ENCODE results near the gene KRT13.
"Not testable (repeated sequence)": the region's sequence is repeated elsewhere in the genome, so short reads cannot be mapped to it uniquely, and the experiment has no call there.

Gene KRT13

DNA sequence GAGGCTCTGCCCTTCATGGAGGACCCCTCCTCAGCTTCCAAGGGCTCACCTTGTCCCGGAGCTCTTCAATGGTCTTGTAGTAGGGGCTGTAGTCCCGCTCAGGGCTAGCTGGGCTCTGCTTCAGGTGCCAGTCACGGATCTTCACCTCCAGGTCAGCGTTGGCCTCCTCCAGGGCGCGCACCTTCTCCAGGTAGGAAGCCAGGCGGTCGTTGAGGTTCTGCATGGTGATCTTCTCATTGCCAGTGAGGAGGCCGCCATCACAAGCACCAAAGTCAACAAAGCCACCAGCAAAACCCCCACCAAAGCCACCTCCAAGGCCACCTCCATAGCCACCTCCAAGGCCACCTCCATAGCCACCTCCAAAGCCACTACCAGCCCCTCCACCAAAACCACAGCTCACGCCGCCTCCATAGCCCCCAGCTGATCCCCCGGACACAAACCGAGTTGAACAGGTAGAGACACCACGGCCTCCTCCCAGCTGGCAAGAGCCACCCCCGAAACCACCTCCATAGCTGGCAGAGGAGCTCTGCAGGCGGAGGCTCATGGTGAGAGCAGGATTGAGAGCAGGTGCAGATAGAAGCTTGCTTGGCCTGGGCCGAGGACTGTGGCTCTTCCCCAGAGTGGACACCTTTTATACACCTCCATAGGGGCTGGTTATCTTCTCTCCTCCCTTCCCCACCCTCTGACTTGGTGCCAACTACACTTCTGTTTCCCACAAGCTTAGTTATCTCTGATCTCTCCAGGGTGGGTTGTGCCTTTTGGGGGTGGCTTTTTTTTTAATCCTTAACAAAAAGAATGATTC lies at the start of gene KRT13:
TSS of gene KRT13 (minus strand) at position 606 of the 802 bp plus-strand sequence. CDS start at position 544, 62 bp downstream.
- DNase-seq, result no peak

DNA sequence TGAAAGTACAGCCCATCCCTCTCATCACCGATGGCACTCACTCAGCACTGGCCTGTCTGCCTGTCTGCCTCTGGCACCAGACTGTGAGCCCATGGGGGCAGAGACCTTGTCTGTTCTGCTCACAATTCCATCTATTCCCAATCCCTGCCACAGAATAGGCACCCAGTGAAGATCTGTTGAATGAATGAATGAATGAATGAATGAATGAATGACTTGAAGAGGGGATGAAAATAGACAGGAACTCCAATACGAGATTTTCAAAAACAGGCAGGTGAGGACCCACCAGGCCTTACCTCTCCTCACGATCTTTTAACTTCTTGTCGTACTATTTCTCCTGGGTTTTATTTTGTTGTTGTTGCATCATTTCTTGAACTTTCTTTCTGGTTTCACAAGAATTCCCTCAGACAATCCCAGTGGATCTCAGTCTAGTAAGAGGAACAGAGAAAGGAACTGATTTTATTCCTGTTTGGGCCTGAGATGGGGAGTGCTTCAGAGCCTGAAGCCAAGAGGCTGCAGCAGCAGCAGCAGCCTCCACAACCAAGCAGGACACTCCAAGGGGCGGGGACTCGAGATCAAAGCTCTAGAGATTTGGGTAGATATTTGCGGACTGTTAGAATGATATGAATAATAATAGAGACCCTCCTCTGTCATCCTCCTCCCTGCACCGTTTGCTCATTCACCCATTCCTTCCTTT lies 48.7 kb upstream of the KRT13 start:
- DNase-seq, result no peak

DNA sequence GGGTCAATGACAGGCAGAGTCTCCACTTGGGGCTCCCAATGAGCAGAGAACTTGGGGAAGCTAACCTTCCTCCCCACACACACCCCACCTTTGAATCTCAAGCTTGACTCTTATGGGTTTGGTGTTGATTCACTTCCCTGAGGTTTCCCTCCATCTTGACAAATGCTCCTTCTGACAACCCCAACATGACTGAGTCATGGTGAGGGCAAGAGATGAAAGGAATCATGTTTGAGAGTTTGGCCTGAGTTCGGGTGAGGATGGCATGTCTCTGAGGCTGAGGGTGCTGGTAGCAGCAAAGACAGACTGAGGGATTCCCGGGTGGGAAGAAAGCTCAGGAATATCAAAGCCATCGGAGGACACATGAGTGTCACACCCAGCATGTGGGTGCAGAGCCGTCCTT lies 47.8 kb upstream of the KRT13 start:
- no peak for DNase-seq

DNA sequence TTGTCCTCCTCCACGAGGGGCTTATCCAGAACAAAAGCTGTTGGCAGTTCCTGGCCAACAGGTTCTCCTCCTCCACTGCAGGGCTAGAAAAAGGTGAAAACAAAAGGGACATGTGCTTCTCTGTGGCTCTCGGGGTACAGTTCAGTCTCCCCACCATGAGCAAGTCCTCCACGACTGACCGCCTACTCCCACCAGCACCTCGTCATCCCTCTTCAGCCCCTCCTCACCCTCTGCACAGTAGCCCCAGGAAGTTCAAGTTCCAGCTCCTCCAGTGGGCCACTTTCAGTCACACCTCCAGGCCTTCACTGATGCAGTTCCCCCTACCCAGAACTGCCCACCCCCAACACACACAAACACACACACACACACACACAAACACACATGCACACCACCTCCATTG lies 47.0 kb upstream of the KRT13 start:
- DNase-seq, result no peak

DNA sequence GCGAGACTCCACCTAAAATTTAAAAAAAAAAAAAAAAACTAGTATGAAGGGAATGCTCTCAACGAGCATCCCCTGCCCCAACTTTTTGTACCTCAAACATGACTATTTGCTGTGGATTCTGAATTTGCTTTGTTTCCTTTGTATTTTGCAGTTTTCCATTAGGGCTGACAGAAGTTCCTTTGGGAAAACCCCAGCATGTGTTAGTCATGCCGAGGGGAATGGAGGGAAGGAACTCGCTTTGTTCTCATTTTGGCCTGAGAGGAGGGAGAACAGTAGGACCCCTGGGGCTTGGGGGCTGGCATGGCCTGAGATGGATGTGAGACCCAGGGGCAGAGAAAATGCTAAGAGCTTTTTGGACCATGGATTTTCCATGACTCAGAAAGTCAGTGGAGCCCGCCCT lies 46.0 kb upstream of the KRT13 start:
- DNase-seq, result no peak

DNA sequence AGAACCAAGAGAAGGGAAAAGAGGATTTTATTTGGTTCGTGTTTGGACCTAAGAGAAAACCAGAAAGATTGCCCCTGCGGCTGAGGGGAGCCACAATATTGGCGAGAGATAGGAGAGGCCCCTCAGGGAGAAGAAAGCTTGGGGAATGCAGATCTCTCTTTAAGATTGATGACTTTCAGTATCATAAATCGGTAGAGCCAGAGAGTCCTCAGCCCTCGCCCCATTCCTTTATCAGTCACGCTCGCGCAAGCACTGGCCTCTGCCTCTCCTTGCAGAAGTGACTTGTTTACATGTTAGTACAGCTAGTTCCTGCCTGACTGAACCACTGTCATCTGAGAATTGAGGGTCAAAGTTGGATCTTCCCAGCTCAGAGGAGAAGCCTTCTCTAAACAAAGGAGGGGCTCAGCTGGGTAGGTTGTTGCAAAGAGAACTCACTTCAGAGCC lies 44.2 kb upstream of the KRT13 start:
- no peak for DNase-seq

DNA sequence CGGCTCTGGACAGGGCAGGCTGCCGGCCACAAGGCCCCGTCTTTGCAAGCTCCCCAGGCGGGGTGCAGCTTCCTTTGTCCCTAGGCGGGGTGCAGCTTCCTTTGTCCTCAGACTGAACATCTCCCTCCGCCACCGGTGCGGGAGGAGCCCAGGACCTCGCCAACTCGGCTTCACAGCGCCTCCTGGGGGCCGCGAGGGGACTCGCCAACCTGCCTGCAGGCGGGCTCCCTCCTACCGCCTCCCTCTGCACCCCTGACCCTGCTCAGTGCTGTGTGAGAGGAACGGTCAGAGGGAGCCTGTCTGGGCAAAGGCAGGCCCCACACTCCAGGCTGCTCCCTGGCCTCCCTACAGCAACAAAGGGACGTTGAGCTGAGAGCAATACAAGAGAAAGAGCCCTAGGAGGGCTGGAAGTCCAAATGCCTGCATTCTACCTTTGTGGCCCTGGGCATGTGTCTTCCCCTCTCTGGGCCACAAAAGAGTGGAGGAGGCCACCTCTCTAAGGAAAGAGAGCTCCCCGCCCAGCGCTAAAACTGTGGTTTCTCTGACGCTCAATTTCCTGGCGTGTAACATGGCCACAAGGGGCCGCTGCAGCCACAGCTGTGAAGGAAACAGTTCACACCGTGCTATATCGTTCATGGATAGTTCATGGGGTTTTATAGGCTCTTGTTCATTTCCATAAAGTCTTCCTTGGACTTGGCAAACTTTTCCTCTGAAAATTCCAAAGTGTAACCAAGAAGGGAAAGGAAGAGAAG lies 43.6 kb upstream of the KRT13 start:
- DNase-seq, result peak; percentile 60

DNA sequence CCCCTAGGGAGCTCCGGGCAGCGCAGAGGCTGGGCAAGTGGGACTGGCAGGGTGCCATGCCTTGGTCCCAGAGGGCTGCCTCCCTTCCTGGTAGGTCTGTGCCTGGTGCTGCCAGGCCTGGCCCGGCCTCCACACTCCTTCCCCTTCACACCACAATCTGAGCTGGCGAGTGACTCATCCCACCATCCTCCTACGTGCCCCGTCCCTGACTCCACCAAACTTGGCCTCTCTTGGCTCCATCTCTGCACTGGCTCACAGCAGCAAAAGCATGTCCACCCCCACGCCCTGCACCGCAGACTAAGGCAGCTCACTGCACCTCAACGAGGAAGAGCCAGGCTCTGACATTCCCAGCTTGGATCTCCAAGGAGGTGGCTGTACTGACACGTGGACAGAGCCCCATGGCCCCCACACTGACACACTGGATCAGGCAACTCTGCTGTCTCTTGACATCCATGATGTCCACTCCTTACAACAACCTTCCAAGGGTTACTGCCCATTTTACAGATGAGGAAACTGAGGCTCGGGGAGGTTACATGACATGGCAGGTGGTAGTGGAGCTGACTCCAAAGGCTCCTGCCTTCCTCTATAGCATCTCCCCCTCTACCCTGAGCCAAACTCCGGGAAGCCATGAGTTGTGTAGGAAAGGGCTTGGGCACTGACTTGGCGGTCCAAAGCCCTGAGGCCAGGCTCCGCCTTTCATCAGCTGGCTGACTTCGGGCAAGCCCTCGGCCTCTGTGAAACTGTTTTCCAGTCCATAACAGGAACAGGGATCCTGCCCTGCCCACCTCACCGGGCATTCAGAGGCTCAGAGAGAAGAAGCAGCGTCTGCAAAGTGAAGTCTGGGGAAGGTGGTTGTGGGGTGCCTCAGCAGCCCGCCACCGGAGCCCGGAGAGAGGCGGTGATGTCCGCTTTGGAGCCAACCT lies 42.8 kb upstream of the KRT13 start:
- peak; percentile 66 for DNase-seq

DNA sequence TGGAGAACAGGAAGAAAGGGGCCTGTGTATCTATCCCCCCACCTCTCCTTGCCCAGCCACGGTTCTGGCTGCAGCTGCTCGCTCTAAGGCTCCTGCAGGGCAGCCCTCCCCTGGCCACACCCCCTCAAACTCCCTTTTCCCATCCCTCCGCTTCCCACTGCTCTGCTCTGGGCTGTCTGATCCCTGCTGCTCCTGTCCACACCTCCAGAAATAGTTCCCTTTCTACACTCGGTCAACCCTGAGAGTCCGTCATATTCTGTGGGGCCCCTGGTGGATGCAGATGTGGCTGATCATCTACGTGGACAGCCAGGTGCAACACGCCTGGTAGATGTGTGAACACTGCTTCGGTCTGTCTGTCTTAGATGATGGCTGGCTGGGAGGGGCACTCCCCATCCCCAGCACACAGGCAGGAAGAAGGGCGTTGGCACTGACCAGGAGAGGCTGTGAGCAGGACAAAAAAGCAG lies 42.0 kb upstream of the KRT13 start:
- DNase-seq, result no peak

DNA sequence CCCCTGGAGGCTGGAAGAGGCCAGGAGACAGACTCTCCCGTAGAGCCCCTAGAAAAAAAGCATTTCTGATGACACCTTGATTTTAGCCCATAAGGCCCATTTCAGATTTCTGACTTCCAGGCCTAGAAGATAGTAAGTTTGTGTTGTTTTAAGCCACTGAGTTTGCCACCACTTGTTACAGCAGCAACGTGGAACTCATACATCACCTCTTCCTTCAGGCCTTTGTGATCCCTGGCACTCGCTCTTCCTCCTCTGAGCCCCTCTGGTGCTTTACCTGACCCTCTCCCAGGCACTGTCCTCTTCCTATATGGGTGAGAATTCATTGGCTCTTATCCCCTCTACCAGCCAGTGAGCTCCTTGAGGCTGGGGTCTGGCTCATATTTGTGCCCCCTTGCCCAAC lies 41.4 kb upstream of the KRT13 start:
- DNase-seq, result no peak

DNA sequence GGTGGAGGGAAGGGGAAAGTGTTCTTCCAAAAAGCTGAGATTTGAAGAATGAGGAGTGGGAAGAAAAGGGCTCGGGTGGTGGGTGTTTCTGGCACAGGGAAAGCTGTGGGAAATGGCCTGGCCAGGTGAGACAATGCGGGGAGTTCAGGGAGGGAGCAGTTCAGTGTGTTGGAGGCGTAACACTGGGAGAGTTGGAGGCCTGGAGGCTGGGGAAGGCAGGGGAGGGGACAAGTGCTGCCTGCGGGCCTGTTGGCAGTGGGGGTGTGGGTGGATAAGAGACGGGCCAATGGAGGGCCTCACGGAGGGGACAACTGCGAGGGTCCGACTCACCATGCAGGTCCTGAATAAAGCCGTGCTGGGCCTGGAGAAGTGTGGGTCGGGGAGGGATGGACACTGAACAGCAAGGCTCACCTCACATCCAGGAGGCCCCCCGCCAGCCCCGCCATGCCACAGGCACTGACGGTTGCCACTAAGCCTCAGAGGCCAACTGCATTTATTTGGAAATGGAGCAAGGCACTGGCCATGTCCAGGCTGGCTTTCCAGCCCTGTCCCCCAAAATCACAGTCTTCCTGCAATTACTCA lies 40.5 kb upstream of the KRT13 start:
- DNase-seq, result no peak

DNA sequence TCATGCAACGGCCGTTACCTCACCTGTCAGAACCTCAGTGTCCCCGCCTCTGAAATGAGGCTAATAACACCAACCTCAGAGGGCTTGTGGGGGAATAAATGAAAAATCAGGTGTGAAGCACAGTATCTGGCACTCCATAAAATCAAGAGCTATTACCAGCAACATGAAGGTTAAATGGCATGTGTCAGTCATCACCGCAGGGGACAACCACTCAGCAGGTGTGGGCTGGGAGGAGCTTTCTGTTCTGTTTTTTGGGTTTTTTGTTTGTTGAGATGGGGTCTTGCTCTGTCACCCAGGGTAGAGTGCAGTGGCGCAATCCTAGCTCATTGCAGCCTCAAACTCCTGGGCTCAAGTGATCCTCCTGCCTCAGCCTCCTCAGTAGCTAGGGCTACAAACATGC lies 39.5 kb upstream of the KRT13 start:
- DNase-seq, result no peak

DNA sequence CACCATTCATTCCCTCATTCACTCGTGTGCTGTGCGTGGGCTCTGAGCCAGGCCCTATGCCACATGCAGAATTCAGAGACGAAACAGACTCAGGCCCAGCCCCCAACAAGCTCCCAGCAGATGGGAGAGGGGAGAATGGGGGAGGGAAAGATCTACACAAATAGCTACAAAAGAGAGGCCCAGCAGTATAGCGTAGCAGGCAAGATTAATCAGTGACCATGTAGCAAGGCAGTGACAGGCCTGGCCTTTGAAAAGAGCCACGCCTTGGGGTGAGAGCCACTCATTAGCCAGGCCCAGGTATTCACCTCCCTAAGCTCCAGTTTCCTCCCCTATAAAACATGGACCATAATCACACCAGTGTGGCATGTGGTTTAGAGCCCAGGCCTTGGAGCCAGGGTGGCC lies 39.1 kb upstream of the KRT13 start:
- DNase-seq, result no peak

DNA sequence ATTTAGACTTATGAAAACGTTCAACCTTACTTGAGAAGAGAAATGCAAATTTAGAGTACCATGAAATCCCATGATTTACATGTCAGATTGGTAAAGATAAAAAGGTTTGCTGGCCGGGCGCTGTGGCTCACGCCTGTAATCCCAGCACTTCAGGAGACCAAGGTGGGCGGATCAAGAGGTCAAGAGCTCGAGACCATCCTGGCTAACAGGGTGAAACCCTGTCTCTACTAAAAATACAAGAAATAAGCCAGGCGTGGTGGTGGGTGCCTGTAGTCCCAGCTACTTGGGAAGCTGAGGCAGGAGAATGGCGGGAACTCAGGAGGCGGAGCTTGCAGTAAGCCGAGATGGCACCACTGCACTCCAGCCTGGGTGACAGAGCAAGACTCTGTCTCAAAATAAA lies 37.4 kb upstream of the KRT13 start:
- not testable (repeated sequence) for DNase-seq

DNA sequence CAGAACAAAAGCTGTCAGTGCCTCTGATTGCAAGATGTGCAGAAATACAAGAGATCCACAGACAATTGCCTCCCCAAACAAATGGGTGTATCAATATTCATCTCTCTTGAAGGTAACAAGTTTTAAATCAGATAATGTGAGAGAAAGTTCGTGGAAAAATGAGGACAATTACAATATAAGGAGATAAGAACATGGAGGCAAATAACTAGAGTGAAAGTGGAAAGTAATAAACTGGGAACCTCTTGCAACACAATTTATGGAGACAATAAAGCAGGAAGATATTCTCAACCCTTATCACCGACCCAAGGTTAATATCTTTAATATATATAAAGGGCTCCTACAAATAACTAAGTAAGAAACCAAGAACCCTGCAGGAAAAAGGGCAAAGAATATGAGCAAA lies 36.9 kb upstream of the KRT13 start:
- no peak for DNase-seq

DNA sequence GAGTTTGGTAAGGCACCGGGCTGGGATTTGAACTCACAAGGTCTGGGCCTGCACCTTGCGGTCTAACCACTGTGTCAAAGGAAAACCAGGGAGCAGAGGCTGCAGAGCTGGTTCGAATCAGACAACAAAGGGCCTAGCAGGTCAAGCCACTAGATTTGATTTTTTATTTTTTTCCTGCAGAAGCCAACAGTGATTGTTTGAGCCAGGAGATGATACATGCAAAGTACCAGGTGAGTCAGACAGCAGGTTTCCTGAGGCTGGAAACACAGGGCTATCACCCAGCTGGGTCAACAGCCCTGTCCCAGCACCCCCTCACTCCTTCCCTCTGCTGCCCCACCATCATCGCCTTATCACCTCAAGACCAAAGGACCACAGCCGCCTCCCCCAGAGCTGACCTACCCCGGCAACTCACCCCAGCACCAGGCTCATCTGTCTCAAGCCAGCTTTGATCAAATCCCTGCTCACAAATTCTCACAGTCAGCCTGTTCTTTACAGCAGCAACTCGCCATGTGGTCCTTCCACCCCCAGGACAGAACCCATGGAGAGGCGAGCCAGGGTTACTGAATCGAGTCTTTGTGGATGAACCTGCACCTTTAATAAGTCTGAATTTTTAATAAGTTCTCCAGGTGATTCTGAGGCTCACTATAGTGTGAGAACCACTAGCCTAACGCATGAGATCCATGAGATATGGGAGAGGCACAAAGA lies 35.7 kb upstream of the KRT13 start:
- DNase-seq, result no peak

DNA sequence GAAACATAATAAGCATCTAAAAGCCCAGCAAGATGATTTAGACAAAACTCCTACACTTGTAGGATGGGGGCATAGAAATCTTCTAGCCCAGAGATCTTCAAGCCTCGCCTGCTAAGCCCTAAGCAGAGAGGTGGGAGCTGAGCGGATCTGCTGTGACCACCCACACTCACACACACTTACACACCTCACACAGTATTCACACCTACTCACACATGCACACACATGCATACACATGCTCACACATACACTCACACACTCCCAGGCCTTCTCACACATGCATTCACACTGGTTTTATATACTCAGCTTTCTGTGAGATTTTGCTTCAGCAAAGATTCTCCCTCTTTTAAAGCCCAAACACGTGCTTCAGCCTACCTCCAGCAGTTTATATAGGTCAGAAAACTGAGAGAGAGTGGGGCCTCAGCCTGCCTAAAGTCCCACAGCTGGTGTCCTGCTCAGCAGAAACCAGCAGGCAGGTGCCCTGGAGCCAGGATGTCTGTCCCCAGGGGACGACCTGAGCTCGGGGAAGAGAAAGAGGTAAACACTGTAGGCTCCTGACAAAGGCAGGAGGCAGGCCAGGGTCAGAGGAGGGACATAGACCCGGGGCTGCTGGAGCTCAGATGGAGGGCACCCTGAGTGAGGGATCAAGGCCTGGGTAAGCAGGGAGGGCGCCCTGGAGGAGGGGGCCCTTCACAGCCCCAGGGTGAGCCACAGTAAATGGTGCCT lies 34.7 kb upstream of the KRT13 start:
- no peak for DNase-seq

DNA sequence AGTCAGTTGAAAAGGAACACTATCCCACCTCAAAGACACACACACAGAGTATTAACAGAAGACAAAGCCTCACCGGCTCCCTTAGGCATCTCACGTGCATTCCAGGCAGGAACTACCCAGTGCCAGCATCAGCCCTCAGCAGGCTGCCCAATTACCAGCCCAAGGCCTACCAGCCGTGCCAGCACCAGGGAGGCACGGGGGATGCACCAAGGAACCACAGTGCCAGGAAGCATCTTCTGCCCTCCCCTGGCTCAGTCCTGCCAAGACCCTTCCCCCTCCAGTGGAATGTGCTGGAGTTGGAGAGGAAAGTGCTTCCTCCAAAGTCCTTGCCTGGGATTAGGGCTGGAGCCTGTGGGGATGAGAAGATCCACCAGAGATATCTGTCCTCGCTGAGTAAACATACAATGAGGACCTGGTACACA lies 33.7 kb upstream of the KRT13 start:
- no peak for DNase-seq

DNA sequence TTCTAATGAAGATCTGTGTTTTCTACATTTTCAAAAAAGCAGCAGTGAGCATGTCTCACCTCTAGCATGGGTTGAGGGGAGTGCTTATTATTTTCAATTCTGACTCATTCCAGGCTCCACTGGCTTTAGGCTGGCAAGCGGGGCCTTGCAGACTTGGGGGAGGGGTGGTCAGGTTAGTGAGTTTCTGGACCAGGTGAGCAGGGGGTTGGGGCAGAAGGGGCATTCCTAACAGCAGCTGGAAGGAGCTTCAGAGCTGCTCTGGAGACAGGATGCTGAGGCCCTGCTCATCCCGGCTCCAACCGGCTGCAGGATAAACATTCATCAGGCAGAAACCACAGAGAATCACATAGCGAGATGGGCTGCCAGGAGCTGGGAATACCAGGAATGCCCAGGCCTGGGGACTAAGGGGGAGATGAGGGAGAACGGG lies 33.2 kb upstream of the KRT13 start:
- no peak for DNase-seq

DNA sequence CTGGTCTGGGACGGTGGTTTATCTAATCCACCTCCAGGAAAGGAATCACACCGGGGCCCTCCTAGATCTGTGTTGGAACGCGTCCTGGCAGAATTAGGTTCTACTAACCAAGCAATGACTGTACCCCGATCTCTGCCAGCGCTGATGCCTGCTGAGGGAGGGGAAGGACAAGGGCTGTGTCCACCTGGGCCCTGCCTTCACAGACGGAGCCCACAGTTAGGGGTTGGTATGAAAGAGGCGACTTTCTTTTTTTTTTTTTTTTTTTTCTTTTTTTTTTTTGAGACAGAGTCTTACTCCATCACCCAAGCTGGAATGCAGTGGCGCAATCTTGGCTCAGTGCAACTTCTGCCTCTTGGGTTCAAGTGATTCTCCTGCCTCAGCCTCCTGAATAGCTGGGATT lies 32.6 kb upstream of the KRT13 start:
- DNase-seq, result no peak

DNA sequence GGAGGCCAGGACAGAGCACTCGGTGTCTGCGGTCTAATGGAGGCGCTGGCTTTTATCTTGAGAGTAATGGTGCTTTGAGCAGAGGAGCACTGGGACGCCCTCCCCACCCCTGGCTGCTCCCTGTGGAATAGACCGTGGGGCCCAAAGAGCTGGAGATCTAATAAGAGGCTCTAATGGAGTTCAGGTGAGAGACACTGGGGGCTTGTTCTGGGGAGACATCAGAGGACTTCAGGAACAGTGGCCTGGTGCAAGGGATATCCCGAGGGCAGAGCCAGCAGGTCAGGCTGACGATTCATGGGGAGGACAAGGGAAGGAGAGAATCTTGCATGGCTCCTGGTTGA lies 32.2 kb upstream of the KRT13 start:
- DNase-seq, result no peak
